DMS79 treated with DMSO at 0.1 percent for 48 hours (cell line): ENCODE results near the gene PDE4B.
"Not testable (repeated sequence)": the region's sequence is repeated elsewhere in the genome, so short reads cannot be mapped to it uniquely, and the experiment has no call there.

Source experiments
- DNase-seq: peaks from one replicate; lab custom pipeline; 2025; lab: John Stamatoyannopoulos, UW

Gene PDE4B

GRCh38 chr1:66135161-66135560 lies 342.5 kb downstream of the PDE4B start:
- DNase-seq: no peak

GRCh38 chr1:66136423-66136822 lies 343.7 kb downstream of the PDE4B start:
- DNase-seq: not testable (repeated sequence)

- DNase-seq: no peak
Observed at GRCh38 chr1:66137235-66137634, 344.5 kb downstream of the PDE4B start.

- DNase-seq: no peak
Observed at GRCh38 chr1:66138613-66139012, 345.9 kb downstream of the PDE4B start.

DNA sequence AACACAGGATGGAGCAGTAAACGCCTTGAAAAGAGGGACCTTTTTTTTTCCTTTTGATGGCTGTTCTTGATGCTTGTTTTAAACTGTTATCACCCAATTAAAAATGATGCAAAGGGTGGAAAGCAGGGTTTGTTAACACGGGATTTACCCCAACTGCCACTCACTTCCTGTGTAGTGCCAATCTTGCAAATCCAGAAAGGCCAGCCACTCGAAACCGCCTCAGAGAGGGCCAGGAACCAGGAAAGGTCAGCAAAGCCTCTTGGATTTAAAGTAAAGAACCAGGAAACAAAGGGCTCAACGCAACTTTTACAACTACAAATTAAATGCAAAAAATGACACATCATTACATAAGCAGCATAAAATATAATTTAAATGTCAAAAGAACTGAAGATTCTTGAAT lies 347.4 kb downstream of the PDE4B start:
- no peak for DNase-seq

DNA sequence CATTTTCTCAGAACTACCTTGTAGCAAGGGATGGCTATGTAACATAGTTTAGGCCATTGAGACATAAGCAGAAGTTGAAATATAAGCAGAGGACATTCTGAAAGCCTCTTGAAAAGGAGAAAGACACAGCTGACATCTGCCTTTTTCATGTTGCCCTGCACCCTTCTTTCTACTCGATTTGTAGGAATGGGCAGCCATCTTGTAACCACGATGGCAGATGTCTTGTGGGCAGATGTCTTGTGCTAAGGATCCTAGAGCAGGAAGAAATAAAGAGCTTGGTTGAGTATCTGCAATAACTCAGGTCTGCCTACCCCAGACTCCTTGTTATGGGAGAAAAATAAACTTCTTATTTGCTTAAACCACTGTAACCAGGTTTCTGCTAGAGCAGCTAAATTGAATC lies 351.0 kb downstream of the PDE4B start:
- no peak for DNase-seq

GRCh38 chr1:66147226-66147835 lies 354.6 kb downstream of the PDE4B start:
- DNase-seq: no peak

DNA sequence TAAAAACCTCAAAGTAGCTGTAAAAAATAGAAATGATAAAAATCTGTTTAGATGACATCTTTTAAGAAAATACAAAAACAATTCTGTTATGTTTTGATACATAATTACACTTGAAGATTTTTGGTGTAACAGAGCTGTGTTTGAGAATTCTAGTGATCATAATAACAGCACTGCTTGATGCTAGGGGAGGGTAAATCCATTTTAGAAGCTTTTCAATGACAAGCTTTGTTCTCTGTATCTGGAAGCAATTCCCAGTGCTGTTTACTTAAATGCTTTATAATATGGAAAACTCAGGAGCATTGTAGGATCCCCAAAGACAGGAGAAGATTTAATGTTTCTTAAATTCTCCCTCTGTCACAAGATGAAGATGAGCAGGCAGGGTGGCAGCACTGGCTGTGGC lies 359.3 kb downstream of the PDE4B start:
- DNase-seq: no peak

DNA sequence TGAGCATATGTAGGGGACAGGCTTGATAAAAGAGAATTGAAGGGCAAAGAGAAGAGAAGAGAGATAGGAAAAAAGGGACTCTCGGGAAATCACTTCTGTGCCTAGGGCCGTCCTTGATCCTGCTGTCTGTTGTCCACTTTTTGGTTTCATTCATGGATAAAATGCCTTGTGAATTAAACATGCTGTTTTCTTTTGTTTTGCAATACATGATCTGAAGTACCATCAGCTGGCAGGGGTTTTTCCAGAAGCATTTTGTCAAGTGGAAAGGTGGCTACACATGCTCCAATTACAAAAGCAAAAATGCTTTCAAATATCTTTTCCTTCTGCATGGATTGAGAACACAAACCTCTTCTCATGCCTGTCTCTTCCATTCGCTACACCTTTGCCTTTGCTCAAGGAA lies 361.7 kb downstream of the PDE4B start:
- DNase-seq: no peak

DNA sequence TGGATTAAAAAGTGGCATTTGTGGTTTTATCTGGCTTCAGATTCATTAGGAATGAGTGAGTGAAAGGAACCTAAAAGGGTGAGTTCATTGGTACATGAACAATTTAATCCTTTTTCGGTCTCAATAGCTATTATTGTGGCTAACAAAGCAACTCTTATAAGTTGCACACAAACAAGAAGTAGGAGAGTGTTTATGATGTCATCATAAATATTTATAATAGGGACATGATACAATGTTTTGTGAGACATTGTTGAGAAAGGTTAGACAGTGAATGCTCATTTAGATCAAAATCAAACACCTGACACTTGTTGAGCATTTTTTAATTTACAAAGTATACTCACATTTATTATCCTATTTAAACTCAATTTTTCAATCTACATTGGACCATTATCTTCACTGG lies 363.4 kb downstream of the PDE4B start:
- DNase-seq: no peak

DNA sequence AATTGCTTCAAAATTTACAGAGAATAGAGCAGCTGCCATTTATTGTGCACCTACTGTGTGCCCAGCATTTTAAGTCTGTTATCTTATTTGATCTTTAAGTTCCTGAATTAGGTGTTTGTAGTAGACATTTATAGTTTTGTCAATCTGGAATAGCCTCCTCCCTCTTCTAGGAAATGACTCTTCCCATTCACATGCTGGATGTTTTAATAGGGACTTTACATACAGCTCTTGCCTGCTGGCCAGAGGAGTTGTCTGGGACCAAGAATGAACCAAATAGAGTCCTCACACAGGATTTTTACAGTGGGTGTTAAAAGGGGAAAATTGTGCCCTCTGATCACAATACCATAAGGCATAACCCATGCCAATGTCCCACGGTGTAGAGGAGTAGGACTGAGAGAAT lies 367.1 kb downstream of the PDE4B start:
- DNase-seq: no peak

GRCh38 chr1:66160719-66161118 lies 368.0 kb downstream of the PDE4B start:
- no peak for DNase-seq

GRCh38 chr1:66166753-66167152 lies 374.1 kb downstream of the PDE4B start:
- DNase-seq: no peak

DNA sequence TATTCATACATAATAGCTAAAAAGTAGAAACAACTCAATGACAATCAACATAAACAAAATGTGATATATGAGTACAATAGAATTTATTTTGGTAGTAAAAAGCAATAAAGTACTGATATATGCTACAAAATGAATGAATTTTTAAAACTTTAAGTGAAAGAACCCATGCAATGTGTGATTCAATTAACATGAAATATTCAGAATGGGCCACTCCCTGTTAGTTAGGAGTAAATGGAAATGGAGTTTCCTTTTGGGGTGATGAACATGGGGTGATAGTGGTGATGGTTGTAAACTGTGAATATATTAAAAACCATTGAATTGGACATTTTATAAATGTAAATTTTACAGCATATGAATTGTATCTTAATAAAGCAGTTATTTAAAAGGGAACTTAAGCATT lies 374.6 kb downstream of the PDE4B start:
- DNase-seq: no peak

- DNase-seq: no peak
Observed at GRCh38 chr1:66168467-66168887, 375.8 kb downstream of the PDE4B start.

- no peak for DNase-seq
Observed at GRCh38 chr1:66168948-66169671, 376.4 kb downstream of the PDE4B start.

- no peak for DNase-seq
Observed at GRCh38 chr1:66172272-66172671, 379.6 kb downstream of the PDE4B start.

DNA sequence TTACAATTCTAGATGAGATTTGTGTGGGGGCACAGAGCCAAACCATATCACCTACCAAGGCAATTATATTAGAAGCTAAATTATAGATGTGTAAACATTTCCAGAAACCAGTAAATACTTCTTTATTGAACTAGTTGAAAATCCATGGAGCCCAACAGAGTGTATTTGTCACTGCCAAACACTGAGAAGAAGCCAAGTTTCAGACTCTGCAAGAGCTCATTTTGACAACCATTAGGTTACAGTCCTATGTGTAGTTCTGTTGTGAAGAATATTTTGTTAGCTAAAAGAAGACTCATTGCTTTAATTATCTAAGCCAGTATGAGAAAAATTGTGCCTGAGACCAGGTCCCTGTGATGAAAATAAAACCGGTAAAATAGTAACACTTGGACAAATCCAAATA lies 382.4 kb downstream of the PDE4B start:
- no peak for DNase-seq

DNA sequence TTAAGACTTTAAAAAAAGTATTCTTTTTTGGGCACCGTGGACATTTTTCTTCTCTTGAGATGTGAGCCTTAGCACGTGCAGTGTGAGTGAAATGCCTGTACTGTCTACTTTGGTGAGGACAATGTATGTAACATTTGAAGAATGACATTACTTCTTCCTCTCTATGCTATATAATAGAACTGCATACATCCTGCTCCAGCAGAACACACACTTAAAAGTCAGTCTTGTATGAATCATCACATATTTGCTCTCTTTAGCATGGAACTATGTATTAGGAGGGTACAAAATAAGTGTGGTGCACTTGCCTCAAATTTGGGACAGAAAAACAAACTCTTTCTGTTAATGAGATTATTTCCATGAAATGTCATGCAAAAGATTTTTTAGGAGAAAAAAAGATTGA lies 382.9 kb downstream of the PDE4B start:
- DNase-seq: no peak

- DNase-seq: no peak
Observed at GRCh38 chr1:66176012-66176715, 383.5 kb downstream of the PDE4B start.

- DNase-seq: no peak
Observed at GRCh38 chr1:66176832-66177231, 384.1 kb downstream of the PDE4B start.

- DNase-seq: no peak
Observed at GRCh38 chr1:66177510-66177909, 384.8 kb downstream of the PDE4B start.

DNA sequence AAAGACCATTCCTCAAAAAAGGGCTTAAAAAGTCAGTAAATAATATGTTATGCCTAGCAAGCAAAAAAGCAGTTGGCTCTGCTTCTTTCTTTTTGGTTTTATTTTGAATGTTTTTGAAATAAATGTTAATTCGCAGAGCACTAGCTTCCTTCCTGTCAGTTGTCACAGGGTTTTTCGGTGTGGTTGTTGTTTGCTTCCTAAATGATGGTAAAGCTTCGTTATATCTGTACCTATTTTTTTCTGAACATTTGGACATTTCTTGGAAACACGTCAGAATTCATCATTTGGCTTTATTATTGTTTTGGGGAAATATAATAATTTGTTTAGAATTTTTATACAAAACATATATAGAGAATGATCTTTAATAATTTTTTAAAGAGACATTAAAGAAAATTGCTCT lies 389.3 kb downstream of the PDE4B start:
- DNase-seq: no peak
